Neural cell (in vitro differentiated cells): ENCODE measurements around the gene LAMC2. TPM values are rescaled to one million over a fixed set of nuclear protein-coding genes. Genes with fewer than 3 reads are reported as not detected.

Source experiments
- H2AFZ ChIP-seq: fragments of 200-600, 300-800 bp; sonication (generic), shearing (Covaris generic); 2 replicates; pipeline ENCODE4 v1.6.0; 2014; ENCODE audit warnings: low read depth, mild to moderate bottlenecking, antibody characterized with exemption, low read length, moderate library complexity
- H3F3A ChIP-seq: fragments of 200-600 bp; shearing (Covaris generic); 2 replicates; pipeline ENCODE4 v1.6.1; 2016; ENCODE audit warnings: mild to moderate bottlenecking, moderate library complexity, mixed read lengths, antibody characterized with exemption, low read length; ENCODE audit not compliant: insufficient read depth, poor library complexity, severe bottlenecking
- H3K27ac ChIP-seq: fragments of 200-600, 300-800 bp; sonication (generic), shearing (Covaris generic); 2 replicates; pipeline ENCODE4 v1.5.1; 2014; ENCODE audit warnings: mild to moderate bottlenecking, low read length, moderate library complexity
- H3K27me3 ChIP-seq: fragments of 300-800, 200-600 bp; sonication (generic), shearing (Covaris generic); 2 replicates; pipeline ENCODE4 v1.6.0; 2014; ENCODE audit warnings: mild to moderate bottlenecking, low read depth, low read length, moderate library complexity; ENCODE audit not compliant: insufficient read depth
- H3K36me3 ChIP-seq: fragments of 300-800, 200-600 bp; sonication (generic), shearing (Covaris generic); 2 replicates; pipeline ENCODE4 v1.5.1; 2014; ENCODE audit warnings: mild to moderate bottlenecking, antibody characterized with exemption, low read length, moderate library complexity; ENCODE audit not compliant: insufficient read depth
- H3K4me2 ChIP-seq: fragments of 300-800, 200-600 bp; sonication (generic), shearing (Covaris generic); 2 replicates; pipeline ENCODE4 v1.6.0; 2014; ENCODE audit warnings: mild to moderate bottlenecking, low read length
- H3K4me3 ChIP-seq: fragments of 300-800, 200-600 bp; sonication (generic), shearing (Covaris generic); 2 replicates; pipeline ENCODE4 v1.5.1; 2014; ENCODE audit warnings: mild to moderate bottlenecking, low read length, moderate library complexity
- H3K79me2 ChIP-seq: fragments of 200-600 bp; shearing (Covaris generic); replicated peaks from 2 replicates; pipeline ENCODE4 v1.6.0; 2014; ENCODE audit warnings: mild to moderate bottlenecking, low read length, moderate library complexity; ENCODE audit not compliant: insufficient read depth
- H3K9ac ChIP-seq: fragments of 300-800, 200-600 bp; sonication (generic), shearing (Covaris generic); 2 replicates; pipeline ENCODE4 v1.6.1; 2016; ENCODE audit warnings: mild to moderate bottlenecking, low read length, mixed read lengths
- H3K9me2 ChIP-seq: fragments of 200-600 bp; shearing (Covaris generic); 2 replicates; pipeline ENCODE4 v1.6.1; 2016; ENCODE audit warnings: mild to moderate bottlenecking, low read length, mixed read lengths; ENCODE audit not compliant: insufficient read depth
- H3K9me3 ChIP-seq: fragments of 200-600, 300-800 bp; sonication (generic), shearing (Covaris generic); 2 replicates; pipeline ENCODE4 v1.6.1; 2016; ENCODE audit warnings: mild to moderate bottlenecking, mixed run types, low read length, moderate library complexity, mixed read lengths
- H4K20me1 ChIP-seq: fragments of 200-600 bp; shearing (Covaris generic); 2 replicates; pipeline ENCODE4 v1.6.1; 2016; ENCODE audit warnings: mild to moderate bottlenecking, mixed run types; ENCODE audit not compliant: insufficient read depth
- CTCF ChIP-seq: fragments of 450-650 bp; IDR thresholded peaks from 2 replicates; pipeline ENCODE4 v1.5.1; 2014; ENCODE audit warnings: antibody characterized with exemption, mild to moderate bottlenecking, moderate library complexity; ENCODE audit not compliant: poor library complexity, severe bottlenecking
- EP300 ChIP-seq: fragments of 450-650 bp; conservative IDR thresholded peaks from 2 replicates; pipeline ENCODE4 v1.6.1; 2014; ENCODE audit warnings: antibody characterized with exemption, mild to moderate bottlenecking, moderate library complexity; ENCODE audit not compliant: poor library complexity, severe bottlenecking
- EZH2 ChIP-seq: fragments of 200-600, 300-800 bp; shearing (Covaris generic), sonication (generic); IDR thresholded peaks from 2 replicates; pipeline ENCODE4 v1.6.1; 2014; ENCODE audit warnings: antibody characterized with exemption, low read length, borderline replicate concordance, mild to moderate bottlenecking; ENCODE audit not compliant: insufficient read depth, poor library complexity, severe bottlenecking
- MXI1 ChIP-seq: fragments of 450-650 bp; conservative IDR thresholded peaks from 2 replicates; pipeline ENCODE4 v1.6.1; 2014; ENCODE audit warnings: antibody characterized with exemption, mild to moderate bottlenecking; ENCODE audit not compliant: poor library complexity, severe bottlenecking
- POLR2AphosphoS5 ChIP-seq: IDR thresholded peaks from 2 replicates; pipeline ENCODE4 v1.6.1; 2012
- RAD21 ChIP-seq: fragments of 450-650 bp; conservative IDR thresholded peaks from 2 replicates; pipeline ENCODE4 v1.6.1; 2014; ENCODE audit warnings: antibody characterized with exemption, mild to moderate bottlenecking, moderate library complexity
- REST ChIP-seq: IDR thresholded peaks from 2 replicates; pipeline ENCODE4 v1.6.1; 2012; ENCODE audit warnings: borderline replicate concordance
- SMC3 ChIP-seq: fragments of 450-650 bp; conservative IDR thresholded peaks from 2 replicates; pipeline ENCODE4 v1.6.1; 2014; ENCODE audit warnings: antibody characterized with exemption, mild to moderate bottlenecking, moderate library complexity; ENCODE audit not compliant: poor library complexity
- TAF1 ChIP-seq: IDR thresholded peaks from 2 replicates; pipeline ENCODE4 v1.6.1; 2012; ENCODE audit warnings: low read depth
- polyA plus RNA-seq: library from polyadenylated mRNA; depleted of rRNA; stranded (reverse); fragments of >200 nt; gene quantifications from 2 replicates; pipeline ENCODE4 v1.2.3, GENCODE V29; 2014

Gene LAMC2
- polyA plus RNA-seq, 1 donor from 2014 or later = 0.67 TPM

GRCh38 chr1:183194527-183195141 is 8.6 kb downstream of the LAMC2 start:
- no peak for TF ChIP-seq TAF1
- no peak for TF ChIP-seq MXI1
- no peak for TF ChIP-seq SMC3
- TF ChIP-seq EP300 = no peak
- TF ChIP-seq REST = no peak
- no peak for TF ChIP-seq EZH2
- no peak for TF ChIP-seq POLR2AphosphoS5
- no peak for TF ChIP-seq CTCF
- TF ChIP-seq RAD21 = no peak
- H3K4me2 ChIP-seq = no peak overlapping the region
- no peak overlapping the region for H3K9ac ChIP-seq
- H3K27ac ChIP-seq = no peak overlapping the region
- H3K9me2 ChIP-seq = no peaks in the 10 kb centered on the region
- H3K36me3 ChIP-seq = no peaks in the 10 kb centered on the region
- no peaks in the 10 kb centered on the region for H4K20me1 ChIP-seq
- H2AFZ ChIP-seq = no peak overlapping the region
- H3K79me2 ChIP-seq = no peaks in the 10 kb centered on the region
- H3F3A ChIP-seq = no peaks in the 10 kb centered on the region
- no peaks in the 10 kb centered on the region for H3K9me3 ChIP-seq
- no peak overlapping the region for H3K4me3 ChIP-seq
- no peaks in the 10 kb centered on the region for H3K27me3 ChIP-seq

- Histone ChIP-seq H3K27me3 (no peaks in the 10 kb centered on the region), H3K79me2 (no peaks in the 10 kb centered on the region), H3K4me2 (no peak overlapping the region), H3K36me3 (no peaks in the 10 kb centered on the region), H3K9ac (no peak overlapping the region), H3K9me3 (no peaks in the 10 kb centered on the region), H4K20me1 (no peaks in the 10 kb centered on the region), H3K27ac (no peak overlapping the region), H3F3A (no peaks in the 10 kb centered on the region), H3K9me2 (no peaks in the 10 kb centered on the region), H2AFZ (no peak overlapping the region), H3K4me3 (no peak overlapping the region)
- TF ChIP-seq EP300 (no peak), MXI1 (no peak), EZH2 (no peak), RAD21 (no peak), CTCF (no peak), TAF1 (no peak), REST (no peak), POLR2AphosphoS5 (no peak), SMC3 (no peak)
These were observed 9.1 kb downstream of the LAMC2 start for GRCh38 chr1:183195142-183195574.
